Skin of body (tissue), 2 donors: Measurements from ENCODE around the gene POTEF. TPM values are rescaled to one million over a fixed set of nuclear protein-coding genes. Genes with fewer than 3 reads are reported as not detected.
"Not testable (repeated sequence)": the region's sequence is repeated elsewhere in the genome, so short reads cannot be mapped to it uniquely, and the experiment has no call there.

Experiments used
- DNase-seq: peaks from one replicate; lab custom pipeline; 2025; lab: John Stamatoyannopoulos, UW
- total RNA-seq: library from RNA; depleted of rRNA; stranded (reverse); fragments of >200 nt; gene quantifications from one replicate; pipeline ENCODE4 v1.2.3, GENCODE V29; 2014

POTEF gene
- total RNA-seq, 1 donor from 2014 or later: not detected

DNA sequence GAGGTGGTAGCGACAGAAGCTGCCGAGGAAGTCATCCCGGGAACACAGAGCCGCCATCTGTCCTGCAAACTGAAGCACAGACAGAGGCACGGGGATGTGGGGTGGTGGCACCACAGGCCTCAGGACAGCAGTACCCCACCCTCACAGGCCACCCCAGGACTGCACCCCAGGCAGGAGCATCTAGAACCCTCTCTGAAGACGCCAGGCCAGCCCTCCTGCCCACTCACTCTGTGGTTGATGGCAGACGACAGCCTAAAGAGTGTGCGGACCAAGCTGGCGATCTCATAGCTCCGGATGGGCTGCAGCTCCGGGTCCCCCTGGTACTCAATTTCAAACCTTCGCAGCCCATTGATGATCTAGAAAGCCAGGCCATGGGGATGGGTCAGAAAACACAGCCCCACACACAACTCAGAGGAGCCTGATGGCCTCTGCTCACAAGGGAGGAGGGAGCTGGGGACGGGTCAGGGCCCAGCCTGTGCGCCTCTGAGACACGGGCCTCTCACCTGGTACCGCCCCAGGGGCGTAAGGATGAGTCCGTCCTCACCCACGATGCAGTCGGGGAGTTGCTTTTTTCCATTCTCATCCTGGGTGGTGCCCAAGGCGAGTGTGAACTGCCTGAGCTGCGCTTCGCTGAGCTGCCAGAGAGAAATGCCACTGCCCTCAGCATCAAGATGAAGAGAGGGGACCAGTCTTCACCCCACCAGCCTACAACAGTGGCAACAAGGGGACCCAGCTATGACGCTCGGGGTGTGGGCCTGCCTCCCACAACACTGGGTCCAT is 24.0 kb upstream of the POTEF start:
- DNase-seq: no peak

DNA sequence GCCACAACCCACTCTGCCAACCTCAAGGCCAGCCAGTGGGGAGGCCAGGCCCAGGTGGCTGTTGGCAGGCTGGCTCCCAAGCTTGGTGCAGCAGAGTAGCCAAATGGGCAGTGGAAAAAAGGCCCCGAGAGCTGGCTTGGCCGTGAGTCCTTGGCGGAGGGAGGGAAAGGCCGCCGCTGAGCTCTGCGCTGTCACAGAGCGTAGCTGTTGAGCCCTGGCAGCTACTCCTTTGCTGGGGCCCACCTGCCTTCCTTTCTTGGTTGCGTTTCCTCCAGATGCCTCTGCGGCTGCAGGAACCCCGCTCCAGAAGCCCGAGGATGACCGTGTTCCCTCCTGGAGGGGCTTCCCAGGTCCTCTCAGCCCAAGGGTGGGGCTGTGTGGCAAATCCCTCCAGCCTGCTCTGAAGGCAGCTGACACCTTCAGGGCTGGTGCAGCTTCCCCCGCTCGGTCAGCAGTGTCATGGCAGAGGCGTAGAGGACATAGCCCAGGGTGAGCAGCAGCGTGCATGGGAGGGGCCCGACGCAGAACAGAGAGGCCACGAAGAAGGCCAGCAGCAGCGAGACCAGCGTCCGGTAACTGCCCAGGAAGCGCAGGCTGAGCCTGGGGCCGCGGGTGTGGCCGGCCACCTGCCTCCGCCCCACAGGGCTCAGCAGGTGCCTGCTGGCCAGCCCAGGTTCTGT is 23.3 kb upstream of the POTEF start:
- not testable (repeated sequence) for DNase-seq

DNA sequence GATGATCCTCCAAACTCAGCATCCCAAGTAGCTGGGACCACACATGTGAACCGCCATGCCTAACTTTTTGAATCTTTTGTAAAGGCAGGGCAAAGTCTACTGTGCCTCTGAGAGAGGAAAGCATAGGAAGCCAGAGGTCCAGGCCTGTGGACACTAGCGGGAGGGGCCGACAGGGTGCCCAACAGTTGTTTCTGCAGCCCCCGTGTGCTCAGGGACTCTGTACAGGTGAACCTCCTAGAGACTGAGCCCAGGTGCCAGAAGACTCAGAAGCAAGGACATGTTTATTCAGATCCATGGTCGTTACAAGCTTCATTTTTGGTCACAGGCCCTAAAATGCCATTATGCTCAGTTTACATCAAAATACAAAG is 22.1 kb upstream of the POTEF start:
- DNase-seq: not testable (repeated sequence)

DNA sequence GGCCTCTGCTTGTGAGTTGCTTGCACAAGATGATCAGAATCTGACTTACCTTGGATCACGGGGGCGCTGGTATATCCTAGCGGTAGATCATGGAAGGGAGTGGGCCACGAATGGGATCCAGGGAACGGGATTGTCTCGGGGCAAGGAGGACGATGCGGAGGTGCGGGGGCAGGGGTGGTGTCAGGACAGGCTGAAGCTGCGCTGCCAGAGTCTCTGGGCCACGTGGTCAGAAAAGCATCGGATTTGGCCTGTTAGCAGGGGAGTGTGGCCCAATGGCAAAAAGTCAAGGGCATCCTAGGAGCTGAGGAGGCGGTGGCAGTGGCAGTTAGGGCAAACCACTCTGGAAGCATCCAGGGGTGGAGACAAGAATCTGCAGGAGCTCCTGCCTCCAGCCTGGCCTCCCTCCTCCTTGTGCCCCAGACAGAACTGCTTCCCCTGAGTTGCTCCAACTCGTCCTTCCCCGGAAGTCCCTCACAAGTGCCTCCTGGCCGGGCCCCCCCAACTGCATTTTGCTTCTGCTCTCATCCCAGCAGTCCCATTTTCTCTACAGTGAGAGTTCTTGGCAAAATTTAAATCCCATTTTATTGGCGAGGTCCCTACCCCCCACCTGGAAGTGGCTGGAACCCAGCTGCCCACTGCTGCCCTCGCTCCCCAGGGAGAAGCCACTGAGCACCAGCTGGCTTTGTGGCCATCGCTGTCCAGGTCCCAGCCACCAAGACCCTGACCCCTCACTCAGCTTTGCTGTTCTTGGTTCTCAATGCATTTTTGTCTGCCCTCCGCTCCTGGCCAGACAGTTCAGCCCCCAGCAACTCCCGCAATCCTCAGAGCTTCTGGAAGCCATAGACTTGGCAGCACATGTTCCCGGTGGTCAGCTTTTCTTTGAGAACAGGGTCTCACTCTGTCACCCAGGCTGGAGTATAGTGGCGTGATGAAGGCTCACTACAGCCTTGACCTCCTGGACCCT is 21.4 kb upstream of the POTEF start:
- DNase-seq: no peak

DNA sequence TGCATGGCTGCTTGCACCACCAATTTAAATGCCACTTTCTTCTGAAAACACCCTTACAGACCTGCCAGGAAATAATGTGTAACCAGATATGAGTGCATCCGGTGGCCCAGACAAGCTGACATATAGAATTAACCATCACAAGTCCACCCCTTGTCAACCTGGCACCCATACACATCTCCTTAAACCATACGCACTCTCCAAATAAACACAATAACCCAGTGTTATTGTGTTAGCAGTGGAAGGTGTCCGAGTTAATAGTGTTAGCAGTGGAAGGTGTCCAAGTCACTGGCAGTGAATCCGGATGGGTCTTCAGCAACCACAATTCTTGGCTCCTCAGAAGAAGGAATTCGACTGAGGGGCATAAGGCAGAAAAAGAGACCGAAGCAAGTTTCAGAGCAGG is 19.5 kb upstream of the POTEF start:
- DNase-seq: not testable (repeated sequence)

DNA sequence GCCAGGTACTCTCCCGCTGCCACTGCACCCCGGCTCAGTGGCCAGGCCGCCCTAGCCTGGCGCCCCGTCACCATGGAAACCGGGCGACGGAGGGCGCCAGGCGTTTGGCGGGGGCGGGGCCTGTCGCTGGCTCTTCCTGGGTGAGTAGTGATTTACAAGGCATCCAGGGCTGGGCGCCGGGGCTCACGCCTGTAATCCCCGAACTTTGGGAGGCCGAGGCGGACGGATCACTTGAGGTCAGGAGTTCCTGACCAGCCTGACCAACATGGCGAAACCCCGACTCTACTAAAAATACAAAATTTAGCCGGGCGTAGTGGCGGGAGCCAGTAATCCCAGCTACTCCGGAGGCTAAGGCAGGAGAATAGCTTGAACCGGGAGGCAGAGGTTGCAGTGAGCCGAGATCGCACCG is 16.0 kb upstream of the POTEF start, which contains the start of gene CCDC74B:
Gene CCDC74B, minus strand, starts transcription at position 107 of the 409 bp plus-strand sequence. CDS start 116 bp downstream, outside the sequence.
- not testable (repeated sequence) for DNase-seq

DNA sequence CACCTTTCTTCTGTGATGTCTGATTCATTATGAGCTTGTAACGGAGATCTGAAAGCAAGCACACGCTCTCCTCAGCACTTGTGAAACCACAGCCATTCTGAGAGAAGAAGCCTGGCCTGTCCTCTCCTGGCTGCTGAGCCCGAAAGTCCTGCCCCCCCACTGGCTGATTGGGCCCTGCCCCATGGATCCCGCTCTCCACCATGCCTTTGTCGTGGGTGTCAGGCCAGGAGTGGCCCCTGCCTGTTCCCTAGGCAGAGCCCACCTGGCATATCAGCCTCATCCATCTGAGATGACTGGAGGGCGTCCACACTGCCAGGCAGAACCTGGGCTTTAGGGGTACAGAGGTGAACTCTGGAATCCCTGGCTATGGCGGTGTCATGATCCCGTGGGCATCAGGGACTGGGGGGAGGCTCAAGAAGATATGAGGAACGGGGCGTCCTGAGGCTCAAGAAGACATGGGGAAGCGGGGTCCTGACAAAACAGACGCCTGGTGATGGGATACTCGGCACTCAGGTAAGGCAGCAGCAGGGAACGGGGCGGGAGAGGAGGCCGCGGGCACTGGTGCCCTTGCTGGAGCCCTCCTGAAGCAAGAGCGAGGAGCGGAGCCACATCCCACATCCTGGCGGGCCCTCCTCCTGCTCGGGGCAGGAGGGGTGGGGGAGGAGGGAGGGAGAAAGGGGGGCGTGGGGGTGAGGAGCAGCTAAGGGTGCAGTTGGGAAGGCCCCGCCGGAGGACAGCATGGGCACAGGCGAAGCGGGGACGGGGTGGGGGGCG is 14.4 kb upstream of the POTEF start:
- not testable (repeated sequence) for DNase-seq

DNA sequence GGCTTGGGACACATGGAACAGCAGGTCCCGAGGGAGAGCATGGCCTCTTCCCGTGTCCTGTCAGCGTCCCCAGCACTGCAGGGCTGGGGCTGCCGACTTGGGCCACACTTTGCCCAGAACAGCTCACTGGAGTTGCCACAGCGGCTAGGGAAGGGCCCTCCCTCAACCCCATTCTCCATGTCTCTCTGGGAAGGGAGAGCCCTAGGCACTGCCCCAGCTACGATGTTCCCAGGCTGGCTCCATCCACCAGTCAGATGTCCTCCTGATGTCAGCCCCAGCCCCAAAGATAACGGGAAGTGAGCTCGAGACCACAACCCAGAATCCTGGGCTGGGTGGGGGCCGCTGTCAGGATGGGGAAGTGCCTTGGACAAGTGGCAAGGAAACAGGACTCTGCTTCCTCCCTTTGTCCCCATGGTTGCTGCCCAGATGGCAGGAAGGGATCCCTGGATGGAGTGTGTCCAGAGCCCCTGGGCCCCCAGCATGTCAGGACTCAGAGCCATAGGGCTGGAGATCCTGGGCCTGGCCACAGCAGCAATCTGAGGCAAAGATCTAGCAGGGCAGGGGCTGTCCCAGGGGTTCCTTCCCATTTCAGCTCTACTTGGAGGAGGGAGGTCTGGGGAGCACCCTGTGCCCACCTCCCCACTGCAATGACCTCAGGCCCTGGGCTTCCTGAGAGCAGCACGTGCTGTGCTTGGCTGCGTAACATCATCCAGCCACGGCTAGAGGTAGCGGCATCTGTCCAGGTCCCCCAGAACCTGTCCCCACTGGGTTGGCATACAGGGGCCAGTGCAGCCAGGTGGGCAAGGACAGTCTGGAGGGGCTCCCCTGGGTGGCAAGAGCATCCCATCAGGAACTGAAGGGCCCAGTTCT is 13.6 kb upstream of the POTEF start:
- DNase-seq: not testable (repeated sequence)

DNA sequence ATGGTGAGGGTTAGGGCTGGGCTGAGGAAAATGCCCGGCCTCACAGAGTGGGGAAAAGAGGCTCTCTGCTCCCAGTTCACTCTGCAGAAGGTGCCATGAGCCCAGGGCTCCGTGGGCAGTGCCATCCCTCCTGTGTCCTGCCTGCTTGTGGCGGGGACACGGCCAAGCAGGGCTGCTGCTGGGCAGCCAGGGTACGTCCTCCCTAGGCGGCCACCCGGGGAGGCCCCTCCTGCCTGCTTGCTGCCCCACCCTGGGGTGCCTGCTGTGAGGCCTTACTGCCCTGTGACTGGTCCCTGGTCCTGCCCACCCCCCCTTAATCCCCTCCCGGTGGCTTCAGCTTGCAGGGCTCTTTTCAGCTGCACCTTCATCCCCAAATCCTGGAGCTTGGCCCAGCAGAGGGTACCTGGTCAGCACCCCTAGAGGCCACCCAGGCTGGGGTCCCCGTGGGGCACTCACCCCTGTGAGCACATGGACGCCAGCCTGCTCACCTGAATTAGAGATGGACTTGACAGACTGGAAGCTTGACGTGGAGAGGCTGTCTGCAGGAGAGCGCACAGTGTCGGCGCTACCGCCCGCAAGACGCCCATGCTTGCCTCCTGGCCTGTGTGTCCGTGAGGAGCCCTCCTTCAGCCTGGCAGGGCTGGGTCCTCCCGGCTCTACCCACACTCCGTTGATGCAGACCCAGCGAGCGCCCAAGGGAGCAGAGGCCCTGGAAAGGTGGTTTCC is 12.8 kb upstream of the POTEF start:
- not testable (repeated sequence) for DNase-seq

DNA sequence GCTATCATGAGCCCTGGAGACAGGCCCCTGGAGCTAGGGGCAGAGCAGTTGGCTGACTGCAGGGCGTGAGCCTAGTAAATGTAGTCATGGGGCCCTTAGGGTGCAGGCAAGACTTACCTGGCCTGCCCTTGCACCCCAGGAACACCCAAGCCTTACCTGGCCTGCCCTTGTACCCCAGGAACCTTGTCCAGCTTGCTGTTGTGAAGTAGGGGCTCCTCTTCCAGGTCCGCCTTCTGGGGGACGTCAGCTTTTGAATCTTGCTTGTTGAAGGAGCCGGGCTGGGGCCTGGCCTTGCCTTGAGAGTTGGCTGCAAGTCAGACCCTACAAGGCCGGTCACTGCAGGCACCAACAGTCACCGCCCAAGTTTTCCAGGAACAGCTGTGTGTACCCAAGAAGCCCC is 12.0 kb upstream of the POTEF start:
- not testable (repeated sequence) for DNase-seq

DNA sequence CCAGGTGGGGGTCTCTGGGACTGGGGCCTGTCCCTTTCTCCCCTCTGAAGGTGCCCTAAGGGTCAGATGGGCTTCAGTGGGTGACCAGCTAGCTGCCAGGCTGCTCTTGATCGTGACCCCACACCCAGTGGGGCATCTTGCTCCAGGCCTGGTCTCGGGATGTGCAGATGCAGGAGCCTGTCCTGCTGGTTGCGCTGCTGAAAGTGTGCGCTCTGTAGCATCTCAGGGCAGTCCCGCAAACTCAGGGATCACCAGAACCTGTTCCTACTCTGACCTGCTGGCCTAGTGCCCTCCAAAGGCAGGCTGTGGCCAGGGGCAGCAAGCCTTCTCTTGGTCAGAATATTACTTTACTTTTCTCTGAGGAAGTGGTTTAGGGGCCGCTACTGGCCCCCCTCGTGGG is 11.5 kb upstream of the POTEF start:
- not testable (repeated sequence) for DNase-seq

DNA sequence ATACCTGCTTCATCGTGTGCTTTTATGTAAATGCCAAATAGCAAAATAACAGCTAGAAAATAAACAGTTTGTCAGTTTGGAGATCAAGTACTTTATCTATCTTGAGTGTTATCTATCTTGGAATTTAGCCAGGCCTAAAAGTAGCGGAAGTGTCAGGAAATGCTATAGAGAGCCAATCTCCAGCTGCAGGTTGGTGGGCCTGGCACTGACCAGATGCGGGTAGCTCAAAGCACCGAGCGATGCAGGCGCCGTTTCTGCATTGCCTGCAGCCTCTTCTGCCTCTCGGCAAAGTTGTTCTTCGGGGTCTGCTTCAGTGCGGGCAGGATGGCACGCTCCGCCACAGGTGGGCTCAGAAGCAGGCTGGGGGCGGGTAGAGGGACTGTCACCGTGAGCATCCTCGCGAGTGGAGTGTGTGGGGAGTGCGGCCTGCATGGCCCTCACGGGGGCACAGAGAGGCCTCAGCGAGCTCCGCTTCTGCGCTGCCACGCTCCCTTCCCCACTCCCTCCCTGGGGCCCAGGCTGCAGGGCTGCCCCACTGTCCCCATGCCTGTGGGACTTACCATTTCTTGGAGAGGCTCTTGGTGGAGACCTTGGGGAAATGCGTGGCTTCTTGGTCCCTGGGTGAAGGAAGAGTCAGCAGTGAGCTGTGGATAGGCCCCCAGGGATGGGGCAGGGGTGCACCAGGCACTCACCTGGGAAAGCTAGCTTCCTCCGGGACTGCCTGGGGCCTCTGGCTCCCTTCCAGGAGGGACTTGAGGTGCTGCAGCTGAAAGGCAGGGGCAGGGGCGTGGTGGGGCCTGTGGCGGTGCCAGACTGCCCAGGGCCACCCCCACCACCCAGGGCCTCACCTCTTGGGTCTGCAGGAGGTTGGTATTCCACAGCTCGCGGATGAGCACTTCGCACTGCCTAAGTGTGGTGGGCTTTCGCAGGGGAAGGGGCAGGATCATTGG is 10.6 kb upstream of the POTEF start:
- not testable (repeated sequence) for DNase-seq

DNA sequence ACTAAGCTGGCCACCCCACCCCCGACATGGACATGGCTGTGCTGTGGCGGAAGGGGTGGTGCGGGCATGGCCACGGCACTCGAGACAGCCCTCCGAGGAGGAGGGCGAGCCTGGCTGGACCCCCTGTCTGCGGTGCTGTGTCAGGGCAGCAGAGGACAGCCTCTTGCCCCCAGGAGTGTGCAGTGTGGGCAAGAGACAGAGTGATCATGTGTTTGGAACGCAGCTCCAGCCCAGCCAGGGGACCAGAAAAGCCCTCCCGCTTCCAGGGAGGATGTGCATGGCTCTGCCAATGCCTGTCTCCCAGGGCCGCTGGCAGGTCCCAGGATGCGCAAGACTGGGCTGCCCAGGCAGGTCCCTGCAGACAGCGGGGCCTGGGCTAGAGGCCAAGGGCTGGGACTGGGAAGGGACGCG is 9.8 kb upstream of the POTEF start:
- DNase-seq: not testable (repeated sequence)

DNA sequence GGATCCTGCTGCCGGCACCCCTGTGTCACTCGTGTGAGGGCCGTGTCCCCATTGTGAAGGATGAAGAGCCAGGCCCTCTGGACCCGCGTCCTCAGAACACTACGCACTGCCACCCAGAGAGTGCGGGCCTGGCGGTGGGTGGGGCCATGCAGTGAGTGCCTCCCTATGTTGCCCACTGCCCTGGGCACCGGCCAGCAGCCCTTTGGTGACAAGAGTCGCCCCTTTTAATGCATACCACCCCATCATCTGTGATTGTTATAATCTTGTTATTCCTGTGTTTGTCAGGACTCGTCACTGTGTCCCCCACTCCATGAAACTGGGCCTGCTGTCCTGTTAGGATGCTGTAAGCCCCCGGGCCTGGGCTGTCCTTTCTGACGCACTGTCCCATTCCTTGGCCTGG is 9.3 kb upstream of the POTEF start:
- not testable (repeated sequence) for DNase-seq

DNA sequence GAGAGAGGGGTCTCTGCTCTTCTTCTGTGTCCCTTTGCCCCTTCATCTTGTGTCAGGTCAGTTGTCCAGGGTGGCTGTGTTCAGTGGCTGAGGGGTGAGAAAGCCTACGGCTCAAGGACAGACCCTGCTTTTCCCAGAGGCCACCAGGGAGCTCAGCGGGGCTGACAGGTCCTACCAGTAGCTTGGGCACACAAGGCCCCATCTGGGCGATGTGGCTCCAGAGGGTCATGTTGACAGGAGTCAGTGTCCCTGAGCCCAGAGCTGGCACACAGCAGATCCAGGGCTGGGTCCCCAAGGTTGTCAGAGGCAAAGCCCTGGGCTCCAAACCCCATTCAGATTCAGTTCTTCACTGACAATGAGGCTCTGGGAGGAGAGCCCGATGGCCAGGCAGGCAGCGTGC is 8.1 kb upstream of the POTEF start:
- DNase-seq: not testable (repeated sequence)

DNA sequence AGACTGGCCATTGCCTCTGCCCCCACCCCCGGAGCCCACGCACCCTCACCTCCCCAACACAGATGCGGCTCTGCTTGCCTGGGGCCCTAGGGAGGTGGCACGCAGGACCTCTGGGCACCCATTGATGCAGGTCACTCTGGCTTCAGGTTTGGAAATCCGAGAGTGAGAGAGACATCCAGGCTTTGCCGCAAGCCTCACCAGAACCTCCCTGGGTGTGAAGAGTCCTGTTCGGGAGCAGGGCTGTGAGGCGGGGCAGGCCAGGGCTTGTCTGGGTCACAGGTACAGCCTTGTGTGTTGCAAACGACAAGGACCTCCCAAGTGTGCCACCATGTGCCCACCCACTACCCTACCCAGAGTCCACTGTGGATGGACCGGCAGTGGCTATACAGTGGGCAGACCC is 7.5 kb upstream of the POTEF start:
- DNase-seq: not testable (repeated sequence)

DNA sequence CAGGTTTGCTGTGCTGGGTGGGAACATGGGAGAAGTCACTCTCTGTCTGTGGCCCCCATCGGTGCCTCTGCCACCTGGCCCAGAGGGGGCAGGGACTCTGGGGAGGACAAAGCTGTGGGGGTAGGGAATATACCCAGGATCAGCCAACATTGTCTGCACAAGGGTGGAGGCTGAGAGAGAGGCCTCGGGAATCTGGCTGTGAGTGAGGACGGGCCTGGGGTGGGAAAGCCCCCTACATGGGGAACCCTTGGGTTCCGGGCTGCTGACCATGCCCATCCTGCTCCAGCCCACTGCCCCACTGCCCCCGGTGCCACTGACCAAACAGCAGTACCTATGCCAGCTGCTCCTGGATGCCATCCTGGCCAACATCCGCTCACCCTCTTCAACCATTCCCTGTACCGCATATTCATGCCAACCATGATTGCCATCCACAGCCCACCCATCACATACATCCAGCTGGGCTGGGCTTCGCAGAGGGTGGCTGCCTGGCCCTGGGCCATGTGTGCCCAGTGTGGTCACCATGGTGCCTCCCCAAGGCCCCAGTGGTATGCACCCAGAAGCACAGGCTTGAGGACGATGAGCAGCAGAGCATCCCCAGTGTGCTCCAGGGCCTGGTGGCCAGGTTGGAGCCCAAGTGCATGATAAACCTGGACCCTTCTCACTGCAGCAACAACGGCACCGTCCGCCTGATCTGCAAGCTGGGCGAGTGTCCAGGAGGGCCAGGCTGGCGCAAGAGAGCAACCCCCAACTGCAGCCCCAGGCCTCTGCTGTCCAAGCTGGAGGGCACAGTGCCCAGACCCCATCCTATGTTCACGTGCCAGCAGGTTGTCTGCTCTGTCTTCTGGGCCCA is 6.9 kb upstream of the POTEF start:
- DNase-seq: no peak
